ENCODE results near the gene USP11.

The USP11 gene

DNA sequence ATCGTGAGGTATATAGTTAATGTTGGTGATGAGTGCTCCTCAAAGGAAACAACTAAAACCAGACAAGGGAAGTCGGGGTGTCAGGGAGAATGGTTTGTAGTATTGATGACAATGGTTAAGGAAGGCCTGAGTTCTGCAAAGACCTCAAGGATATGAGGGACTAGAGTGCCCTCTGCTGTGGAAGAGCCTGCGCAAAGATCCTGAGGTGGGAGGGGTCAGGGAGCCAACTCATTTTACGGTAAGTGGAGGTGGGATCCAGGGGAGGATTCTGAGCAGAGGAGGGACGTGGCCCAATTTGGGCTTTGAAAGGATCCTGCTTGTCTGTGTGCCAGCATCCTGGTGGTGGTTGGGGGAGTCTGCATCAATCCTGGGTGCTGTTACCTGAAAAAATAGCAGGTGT, 27.8 kb upstream of the USP11 start:
- no peak for DNase-seq

DNA sequence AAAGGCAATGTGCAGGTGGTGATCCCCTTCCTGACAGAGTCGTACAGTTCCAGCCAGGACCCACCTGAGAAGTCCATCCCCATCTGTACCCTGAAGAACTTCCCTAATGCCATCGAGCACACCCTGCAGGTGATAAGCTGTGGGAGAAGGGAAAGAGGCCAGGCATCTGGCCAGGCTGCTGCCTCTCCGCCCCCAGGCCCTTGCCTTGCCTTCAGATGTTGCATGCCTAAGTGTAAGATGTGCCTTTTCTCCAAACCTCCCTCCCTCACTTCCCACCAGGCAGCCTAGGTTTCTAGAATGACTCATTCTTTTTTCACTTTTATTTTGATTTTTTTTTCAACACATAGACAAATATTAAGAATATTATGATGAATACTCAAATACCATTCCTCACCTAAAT, 26.5 kb upstream of the USP11 start:
- DNase-seq: no peak

DNA sequence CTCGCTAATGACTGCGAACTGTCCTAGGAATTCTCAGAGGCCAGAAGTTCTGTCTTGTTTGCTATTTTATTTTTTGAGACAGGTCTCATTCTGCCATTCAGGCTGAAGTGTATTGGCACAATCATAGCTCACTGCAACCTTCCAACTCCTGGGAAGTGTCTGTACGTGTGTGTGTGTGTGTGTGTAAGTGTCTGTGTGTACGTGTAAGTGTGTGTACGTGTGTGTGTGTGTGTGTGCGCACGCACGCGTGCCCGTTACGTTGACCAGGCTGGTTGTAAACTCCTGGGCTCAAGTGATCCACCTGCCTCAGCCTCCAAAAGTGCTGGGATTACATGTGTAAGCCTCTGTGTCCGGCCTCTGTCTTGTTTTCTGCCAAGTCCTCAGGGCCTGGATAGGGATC, 24.7 kb upstream of the USP11 start:
- DNase-seq: no peak

DNA sequence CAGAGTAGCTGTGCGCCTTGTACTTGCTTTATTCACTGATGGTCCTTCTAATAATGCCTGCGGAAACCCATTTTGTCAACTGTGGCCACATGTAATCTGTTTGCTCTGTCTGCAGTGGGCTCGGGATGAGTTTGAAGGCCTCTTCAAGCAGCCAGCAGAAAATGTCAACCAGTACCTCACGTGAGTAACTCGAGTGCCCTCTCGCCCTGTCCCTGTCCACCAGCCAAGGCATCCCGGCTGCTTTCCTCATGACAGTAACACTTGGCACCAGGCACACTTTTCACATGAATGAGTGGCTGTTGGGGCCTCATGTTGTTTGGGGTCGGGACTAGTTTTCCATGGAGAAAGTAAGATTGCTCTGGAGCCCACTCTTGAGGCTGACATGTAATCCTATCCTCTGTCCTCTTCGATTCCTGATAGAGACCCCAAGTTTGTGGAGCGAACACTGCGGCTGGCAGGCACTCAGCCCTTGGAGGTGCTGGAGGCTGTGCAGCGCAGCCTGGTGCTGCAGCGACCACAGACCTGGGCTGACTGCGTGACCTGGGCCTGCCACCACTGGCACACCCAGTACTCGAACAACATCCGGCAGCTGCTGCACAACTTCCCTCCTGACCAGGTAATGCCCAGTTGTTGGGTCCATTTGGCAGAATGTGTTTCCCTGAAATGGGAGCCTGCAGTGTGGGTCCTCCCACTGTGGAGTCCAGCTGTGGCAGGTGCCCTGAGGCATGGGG, 23.1 kb upstream of the USP11 start:
- DNase-seq: no peak

DNA sequence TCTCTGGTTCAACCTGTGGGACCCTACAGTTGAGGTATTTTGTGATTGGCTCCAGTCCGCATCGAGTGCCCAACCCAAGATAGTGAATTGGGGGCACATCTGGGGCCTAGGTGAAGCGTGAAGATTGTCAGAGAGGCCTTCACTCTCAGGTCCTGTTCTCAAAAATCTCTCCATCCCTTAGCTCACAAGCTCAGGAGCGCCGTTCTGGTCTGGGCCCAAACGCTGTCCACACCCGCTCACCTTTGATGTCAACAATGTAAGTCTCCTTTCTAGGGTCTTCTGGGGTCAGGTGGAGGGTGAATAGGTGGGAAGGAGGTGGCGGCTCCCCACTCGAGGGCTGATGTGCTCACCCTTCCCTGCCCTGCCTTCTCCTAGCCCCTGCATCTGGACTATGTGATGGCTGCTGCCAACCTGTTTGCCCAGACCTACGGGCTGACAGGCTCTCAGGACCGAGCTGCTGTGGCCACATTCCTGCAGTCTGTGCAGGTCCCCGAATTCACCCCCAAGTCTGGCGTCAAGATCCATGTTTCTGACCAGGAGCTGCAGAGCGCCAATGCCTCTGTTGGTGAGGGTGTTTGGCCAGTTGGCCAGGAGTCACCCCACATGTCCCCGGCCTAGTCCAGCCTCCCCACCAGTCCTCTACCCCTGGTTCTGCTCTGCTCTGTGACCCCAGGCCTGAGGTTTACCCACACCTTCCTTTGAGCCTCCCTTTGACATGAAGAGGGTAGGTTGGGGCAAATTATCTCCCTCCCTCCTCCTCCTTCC, 22.0 kb upstream of the USP11 start:
- no peak for DNase-seq

DNA sequence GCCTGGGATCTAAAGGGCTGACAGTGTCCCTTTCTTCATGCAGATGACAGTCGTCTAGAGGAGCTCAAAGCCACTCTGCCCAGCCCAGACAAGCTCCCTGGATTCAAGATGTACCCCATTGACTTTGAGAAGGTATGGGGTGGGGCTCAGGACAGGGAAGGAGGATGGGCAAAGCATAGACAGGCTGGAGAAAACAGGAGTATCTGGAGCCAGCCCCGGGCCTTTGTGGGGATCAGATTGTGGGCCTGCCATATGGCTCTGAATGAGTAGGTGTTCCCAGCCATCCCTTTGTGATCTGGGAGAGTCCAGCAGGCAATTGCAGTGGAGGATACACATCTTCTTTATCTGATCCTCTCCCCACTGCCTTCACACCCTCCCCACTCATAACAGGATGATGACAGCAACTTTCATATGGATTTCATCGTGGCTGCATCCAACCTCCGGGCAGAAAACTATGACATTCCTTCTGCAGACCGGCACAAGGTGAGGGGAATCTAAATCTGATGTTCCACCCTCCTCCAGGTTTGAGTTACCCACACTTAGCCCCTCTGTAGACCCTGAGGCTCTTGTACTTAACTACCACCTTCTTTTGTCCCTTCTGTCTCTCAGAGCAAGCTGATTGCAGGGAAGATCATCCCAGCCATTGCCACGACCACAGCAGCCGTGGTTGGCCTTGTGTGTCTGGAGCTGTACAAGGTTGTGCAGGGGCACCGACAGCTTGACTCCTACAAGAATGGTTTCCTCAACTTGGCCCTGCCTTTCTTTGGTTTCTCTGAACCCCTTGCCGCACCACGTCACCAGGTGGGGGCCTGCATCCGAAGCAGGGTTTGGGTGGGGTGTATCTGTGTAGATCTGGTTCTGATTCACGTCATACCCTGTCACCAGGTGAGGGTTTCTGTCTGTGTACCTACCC, 20.2 kb upstream of the USP11 start:
- DNase-seq: no peak

DNA sequence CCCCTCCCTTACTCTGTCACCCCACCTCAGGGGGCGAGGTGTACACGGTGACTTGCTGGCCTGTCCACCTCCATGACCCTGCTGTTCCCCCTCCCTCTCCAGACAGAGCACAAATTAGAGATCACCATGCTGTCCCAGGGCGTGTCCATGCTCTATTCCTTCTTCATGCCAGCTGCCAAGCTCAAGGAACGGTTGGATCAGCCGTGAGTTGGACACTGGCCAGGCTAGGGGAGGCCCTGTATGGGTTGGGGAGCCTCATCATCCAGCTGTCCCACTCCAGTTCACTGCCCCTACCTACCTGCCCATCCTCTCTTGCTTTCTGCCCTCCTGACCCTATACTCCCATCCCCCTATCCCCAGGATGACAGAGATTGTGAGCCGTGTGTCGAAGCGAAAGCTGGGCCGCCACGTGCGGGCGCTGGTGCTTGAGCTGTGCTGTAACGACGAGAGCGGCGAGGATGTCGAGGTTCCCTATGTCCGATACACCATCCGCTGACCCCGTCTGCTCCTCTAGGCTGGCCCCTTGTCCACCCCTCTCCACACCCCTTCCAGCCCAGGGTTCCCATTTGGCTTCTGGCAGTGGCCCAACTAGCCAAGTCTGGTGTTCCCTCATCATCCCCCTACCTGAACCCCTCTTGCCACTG, 18.3 kb upstream of the USP11 start:
- no peak for DNase-seq

DNA sequence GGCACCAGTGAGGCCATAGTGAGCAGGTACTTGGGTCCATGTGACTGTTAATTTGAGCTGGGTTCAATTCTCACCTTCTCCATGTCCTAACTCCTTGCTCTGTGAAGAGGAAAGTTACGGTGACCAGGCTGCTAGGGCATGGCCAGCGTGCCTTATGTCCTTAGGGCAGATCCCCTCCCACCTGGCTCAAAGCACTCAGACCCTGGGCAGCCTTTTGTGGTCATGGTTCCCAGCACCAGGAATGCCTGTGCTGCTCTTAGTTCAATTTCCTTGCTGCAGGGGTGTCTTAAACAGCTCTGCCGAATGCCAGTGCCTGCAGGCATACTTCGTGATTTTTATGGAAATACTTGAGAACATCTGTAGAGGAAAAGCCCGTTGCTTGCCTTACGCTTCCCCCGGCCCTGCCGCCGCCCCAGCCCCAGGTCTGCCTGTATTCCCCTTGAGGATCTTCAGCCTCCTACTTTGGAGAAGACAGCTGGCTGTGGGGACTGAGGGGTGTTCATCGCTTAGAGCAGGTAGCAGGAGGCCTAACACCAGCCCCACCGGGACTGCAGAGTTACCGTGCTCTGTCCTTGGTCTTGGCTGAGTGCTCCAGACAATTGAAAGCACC, 17.4 kb upstream of the USP11 start:
- DNase-seq: no peak

DNA sequence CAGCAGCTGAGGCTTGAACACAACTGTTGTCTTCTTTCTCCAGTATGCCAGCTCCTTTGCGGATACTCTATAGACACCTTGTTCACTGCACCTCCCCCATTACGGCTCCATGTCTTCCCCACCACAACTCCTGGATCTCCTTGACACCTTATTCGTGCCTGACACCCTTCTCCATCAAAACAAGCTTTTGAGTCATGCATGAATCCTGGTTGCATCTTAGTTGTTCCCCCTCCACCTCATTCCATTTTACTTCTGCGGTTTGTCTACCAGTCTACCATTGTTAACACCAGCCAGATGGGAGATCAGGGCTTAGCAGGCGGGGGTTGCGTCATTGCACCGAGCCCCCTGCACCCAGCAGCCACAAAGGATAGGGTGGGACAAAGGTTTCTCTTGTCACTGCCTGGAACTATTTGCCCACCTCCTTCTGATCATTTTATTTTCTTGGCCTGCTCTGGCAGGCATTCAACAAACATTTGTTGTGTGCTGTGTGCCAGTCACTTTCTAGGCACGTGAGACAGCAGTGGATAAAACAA, 16.4 kb upstream of the USP11 start:
- DNase-seq: no peak

DNA sequence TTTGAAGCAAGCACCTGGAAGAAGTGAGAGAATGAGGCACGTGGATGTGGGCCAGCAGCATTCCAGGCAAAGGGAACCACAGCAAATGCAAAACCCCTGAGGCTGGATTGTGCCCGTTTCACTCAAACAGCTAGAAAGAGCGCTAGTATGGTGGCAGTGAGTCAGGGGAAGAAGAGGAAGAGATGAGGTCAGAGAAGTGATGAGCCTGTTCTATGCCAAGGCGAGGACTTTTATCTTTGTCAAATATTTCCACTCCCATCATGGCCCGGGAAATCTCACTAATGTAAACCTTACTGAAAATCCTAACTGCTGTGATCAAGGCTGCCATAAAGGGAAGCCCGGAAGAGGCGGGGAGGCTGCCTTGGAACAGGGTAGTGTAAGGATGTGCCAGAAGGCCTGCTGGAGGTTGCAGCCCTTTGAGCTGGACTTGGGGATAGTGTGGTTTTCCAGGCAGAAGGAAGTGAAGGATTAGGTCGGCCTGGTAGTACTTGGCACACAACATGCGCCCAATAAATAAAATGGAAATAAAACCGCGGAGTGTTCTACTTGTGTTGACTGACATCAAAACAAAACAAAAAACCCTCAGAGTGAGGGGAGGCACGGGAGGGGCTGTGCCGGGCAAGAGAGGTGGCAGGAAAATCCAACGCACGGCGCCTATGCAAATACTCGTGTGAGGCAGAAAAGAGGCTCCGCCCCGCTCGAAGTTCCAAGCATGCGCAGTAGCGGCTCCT, 15.5 kb upstream of the USP11 start:
- no peak for DNase-seq

DNA sequence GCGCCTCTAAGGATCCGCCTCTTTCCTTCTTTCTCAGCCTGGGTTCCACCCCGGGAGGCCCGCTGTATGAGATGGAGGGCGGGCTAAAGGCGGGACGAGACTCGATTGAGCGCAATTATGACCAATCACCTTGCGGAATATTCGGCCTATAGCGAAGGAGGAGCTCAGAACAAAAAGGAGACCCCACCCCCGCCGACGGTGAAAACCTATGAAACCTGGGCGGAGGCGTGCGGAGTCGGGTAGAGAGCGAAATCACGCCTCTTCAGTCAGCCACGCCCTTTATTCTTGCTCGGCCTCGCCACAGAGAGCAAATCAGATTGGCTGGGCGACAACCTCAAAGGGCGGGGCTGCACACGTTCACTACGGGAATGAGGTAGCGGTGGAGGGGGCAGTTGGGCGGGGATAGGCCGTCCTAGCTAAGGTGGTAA, 14.9 kb upstream of the USP11 start:
- DNase-seq: peak; percentile 87 to 99

DNA sequence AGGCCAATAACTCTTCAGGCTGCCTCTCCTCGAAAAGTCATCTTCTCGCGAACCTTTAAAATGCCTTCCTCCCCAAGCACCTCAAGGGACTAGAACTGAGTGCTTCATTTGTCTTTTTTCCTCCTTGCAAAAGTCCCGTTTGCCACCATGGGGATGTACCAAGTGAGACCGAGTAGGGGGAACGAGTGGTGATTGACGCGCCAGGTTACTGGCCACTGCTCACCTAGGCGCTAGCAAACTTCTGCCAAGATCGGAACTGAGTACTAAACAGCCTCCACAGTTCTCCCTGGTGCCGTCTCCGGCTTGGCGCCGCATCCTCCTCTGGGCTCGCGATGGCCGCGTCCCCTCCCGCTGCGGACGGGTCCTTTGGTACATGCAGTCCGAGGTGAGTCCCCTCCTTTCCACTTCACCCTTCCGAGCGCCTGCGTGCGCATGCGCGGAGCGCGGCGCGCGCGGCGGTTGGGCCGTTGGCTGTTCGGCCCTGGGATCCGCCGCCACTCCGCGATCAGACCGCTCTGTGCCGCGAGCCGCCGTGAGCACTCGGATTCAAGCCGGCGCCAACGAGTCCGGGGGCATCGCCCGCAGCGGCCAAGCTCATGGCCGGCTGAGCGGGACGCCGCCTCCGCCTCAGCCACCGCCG, 14.4 kb upstream of the USP11 start, which contains the start of gene CDK16:
Gene CDK16 (plus strand): TSS at position 402 of the 640 bp plus-strand sequence. CDS start 4,877 bp downstream, outside the sequence.
- peak; percentile 19 to 26 for DNase-seq

DNA sequence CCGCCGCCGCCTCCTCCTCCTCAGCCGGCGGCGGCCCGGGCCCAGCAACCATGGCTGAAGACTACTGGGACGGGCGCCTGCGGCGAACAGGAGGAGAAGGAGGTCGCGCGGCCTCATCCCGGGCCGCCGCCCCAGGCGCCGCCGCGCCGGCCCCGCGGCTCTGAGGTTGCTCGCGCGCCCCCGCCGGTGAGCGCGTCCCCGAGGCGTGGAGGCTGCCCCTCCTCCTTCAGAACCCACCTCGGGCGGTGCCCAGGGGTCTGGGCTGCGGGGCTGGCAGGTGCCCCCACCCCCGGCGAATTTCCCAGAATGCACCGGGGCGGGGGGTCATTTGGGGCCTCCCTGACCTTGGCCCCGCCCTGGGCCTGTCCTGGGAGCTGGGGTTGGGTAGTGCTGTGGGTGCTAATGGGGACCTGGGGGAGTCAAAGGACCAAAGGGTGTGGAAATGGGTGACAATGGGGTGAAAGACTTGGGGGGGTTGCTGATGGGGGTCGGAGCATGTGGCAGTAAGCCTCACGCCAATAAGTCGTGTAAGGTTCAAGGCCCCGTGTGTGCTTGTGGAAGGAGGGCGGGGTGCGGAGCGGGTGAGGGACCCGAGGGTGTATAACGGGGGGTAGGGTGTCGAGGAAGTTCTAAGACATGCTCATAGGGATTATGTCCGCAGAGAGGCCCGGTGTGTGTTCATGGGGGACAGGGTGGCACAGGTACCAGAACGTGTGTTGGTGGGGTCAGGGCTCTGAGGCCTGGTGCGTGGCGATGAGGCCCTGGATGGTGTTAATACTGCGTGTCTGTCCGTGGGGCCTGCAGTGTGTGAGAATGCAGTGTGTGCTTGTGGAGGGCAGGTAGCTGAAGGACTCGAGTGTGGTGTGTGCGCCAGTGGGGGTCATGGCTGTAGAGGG, 13.6 kb upstream of the USP11 start:
- no peak for DNase-seq

DNA sequence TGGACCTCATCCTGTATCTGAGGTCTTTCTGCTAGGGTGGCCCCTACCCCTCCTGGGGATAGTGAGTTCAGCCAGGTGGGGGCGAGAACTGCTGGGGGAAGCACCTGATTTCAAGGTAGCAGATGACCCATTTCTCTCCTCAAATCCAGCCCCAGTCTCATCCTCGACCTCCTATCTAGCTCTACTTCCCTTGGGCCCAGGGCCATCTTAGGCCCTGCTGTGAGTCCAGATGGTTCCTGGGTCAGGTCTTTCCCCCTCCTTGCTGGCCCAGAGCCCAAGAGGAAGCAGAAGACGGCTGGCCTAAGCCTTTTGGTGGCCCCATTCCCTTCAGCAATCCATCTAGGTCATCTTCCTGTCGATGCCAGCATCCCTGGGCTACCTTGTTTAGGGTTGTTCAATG, 11.1 kb upstream of the USP11 start:
- no peak for DNase-seq

DNA sequence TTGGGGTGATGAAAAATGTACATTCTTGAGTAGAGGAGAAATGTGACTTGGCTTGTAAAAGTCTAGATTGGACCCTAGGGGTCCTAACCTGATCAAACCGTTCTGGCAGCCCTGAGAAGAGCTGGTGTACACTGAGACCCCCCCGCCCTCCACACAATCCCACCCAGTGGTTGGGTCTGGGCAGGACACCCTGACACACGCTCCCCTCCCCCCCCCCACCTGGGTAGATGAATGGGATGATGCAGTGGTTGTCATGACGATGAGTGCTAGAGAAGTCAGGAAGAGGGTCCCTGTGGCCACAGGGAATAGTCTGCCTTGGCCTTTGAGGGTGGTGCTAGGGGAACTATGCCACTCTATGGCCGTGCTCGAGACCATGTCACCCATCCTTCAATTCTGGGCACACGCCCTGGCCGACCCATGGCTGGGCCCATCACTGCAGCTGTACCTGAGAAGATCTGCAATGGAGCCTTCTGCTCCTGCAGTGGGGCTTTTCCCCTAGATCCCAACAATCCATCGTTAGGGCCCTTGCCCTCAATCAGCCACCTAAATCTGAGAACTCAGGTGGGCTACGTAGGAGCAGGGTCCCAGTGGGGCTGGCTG, 10.0 kb upstream of the USP11 start:
- no peak for DNase-seq

DNA sequence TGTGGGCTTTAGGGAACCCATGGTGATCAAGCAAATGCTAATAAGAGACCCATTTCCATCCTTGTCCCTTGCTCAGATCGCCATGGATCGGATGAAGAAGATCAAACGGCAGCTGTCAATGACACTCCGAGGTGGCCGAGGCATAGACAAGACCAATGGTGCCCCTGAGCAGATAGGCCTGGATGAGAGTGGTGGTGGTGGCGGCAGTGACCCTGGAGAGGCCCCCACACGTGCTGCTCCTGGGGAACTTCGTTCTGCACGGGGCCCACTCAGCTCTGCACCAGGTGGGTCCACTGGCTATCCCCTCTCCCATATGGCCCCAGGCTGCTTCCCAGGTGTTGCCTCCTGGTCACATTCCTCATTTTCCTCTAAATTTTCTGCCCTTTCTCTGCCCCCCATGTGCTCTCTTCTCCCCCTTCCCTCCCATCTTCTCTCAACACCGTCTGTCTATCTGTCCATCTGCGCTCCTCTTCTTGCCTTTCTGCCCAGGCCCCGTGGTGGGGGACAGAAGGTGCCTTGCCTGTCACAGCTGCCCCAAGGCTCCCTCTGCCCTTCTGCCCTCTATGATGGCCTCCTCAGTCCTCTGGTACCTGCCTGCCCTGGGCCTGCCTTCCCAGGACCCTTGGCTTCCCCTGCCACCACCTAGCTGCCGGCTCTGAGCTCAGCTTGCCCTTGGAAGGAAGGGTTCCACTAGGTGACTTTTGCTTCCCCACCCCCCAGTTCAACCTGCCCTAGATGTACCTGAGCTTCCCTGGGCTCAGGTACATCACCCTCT, 9.1 kb upstream of the USP11 start:
- no peak for DNase-seq

DNA sequence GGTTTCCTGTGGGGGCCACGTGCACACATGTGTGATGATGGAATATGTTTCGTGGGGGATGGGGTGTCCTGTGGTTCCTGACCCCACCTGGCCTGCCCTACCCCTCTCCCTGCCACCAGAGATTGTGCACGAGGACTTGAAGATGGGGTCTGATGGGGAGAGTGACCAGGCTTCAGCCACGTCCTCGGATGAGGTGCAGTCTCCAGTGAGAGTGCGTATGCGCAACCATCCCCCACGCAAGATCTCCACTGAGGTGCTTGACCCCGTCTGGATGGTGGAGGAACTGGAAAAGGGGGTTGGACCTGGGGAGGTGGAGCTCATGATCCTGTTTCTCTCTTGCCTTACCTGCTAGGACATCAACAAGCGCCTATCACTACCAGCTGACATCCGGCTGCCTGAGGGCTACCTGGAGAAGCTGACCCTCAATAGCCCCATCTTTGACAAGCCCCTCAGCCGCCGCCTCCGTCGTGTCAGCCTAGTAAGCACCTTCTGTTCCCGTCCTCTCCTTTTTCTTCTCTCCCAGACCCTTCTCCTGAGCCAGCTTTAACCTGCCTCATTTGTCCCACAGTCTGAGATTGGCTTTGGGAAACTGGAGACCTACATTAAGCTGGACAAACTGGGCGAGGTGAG, 8.4 kb upstream of the USP11 start:
- DNase-seq: no peak

DNA sequence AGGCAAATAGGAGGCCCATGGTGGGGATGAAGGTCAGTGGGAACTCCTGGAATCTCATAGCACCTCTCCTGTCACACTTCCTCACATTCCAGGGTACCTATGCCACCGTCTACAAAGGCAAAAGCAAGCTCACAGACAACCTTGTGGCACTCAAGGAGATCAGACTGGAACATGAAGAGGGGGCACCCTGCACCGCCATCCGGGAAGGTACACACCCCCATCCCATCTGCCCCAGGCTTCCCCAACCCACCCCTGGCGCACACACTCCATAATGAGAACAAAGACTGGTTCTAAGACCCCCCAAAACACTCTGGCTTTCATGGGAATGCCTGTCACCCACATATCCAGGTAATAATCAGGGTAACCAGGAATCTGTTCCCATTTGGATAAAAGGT, 7.9 kb upstream of the USP11 start:
- no peak for DNase-seq
